HepG2 (cell line): ENCODE data around the gene SPART. TPM values are rescaled to one million over a fixed set of nuclear protein-coding genes. Genes with fewer than 3 reads are reported as not detected.

Source experiments
- ATAC-seq: fragments of 200-7000 bp; cut with Tn5 transposase; 3 replicates; pipeline ENCODE4 v1.9.1; 2020; ENCODE audit warnings: mild to moderate bottlenecking, moderate library complexity
- BruUV-seq: library from RNA; stranded (reverse); fragments of 400-500 nt; replicated peaks from 2 replicates; lab custom pipeline; 2021; lab: Mats Ljungman, UMichigan
- CTCF ChIA-PET: fragments of 300-600 bp; formaldehyde crosslinking; extraction: SDS; loops from one replicate; lab custom pipeline; 2021; ENCODE audit warnings: low total read pairs, inconsistent platforms, low intra/inter-chr PET ratio; lab: Yijun Ruan, JAX
- POLR2A ChIA-PET: fragments of 350-600 bp; sonication (Branson Sonifier 250); formaldehyde crosslinking; loops from one replicate; lab custom pipeline; 2020; ENCODE audit warnings: antibody characterized with exemption, inconsistent platforms; lab: Yijun Ruan, JAX
- DNase-seq: peaks from one replicate; pipeline ENCODE4 v3.0.0-alpha.2; 2015; ENCODE audit warnings: low spot score
- FAIRE-seq: peaks from 3 replicates; lab custom pipeline; 2011; peaks lifted over from hg19 to GRCh38; lab: Jason Lieb, UNC
- H2AFZ ChIP-seq: one replicate; pipeline ENCODE4 v1.6.1; 2011; ENCODE audit warnings: low read length, inconsistent platforms
- H3K27ac ChIP-seq: fragments of 300-600 bp; 3 replicates; pipeline ENCODE4 v1.8.0; 2011; ENCODE audit warnings: mixed run types, mild to moderate bottlenecking, mixed read lengths, low read length, inconsistent platforms; ENCODE audit not compliant: insufficient read depth; ENCODE audit errors: extremely low read length
- H3K27me3 ChIP-seq, 2 experiments: fragments of 200-600 bp in 1 of 2; 2 replicates in 1 of 2; 3 replicates in 1 of 2; pipeline versions ENCODE4 v1.6.0 to v1.8.0; 2011; ENCODE audit warnings: low read length in 2 of 2, mild to moderate bottlenecking in 2 of 2, moderate library complexity in 2 of 2, inconsistent platforms in 1 of 2; ENCODE audit not compliant: insufficient read depth in 2 of 2, control insufficient read depth in 1 of 2
- H3K36me3 ChIP-seq, 2 experiments: fragments of 200-600 bp in 1 of 2; replicated peaks in 1 of 2; 2 replicates in 1 of 2; 3 replicates in 1 of 2; pipeline versions ENCODE4 v1.5.1 to v1.8.0; 2011; ENCODE audit warnings: low read length in 2 of 2, inconsistent platforms in 1 of 2; ENCODE audit not compliant: insufficient read depth in 2 of 2, control insufficient read depth in 1 of 2
- H3K4me1 ChIP-seq: 2 replicates; pipeline ENCODE4 v1.5.1; 2012; ENCODE audit warnings: low read length, inconsistent platforms; ENCODE audit not compliant: insufficient read depth
- H3K4me2 ChIP-seq: 2 replicates; pipeline ENCODE4 v1.6.0; 2011; ENCODE audit warnings: low read depth, low read length, inconsistent platforms
- H3K4me3 ChIP-seq, 3 experiments: fragments of 200-600 bp in 1 of 3; sonication (generic), shearing (Covaris generic) in 1 of 3; replicated peaks in 1 of 3; 2 replicates each; pipeline ENCODE4 v1.5.1; 2011 to 2016; ENCODE audit warnings: low read length in 3 of 3, inconsistent platforms in 2 of 3, low read depth in 2 of 3, mild to moderate bottlenecking in 2 of 3, control low read depth in 1 of 3, mixed read lengths in 1 of 3; ENCODE audit not compliant: insufficient read depth in 1 of 3
- H3K79me2 ChIP-seq: one replicate; pipeline ENCODE4 v1.6.1; 2011; ENCODE audit warnings: low read length, inconsistent platforms; ENCODE audit not compliant: insufficient read depth
- H3K9ac ChIP-seq: 2 replicates; pipeline ENCODE4 v1.6.0; 2011; ENCODE audit warnings: mild to moderate bottlenecking, low read depth, low read length, inconsistent platforms; ENCODE audit not compliant: insufficient read depth
- H3K9me3 ChIP-seq: 2 replicates; pipeline ENCODE4 v1.5.1; 2012; ENCODE audit warnings: mild to moderate bottlenecking, low read length
- H4K20me1 ChIP-seq: 2 replicates; pipeline ENCODE4 v1.6.0; 2011; ENCODE audit warnings: inconsistent platforms, mild to moderate bottlenecking, low read length, moderate library complexity; ENCODE audit not compliant: insufficient read depth
- ARID5B ChIP-seq: IDR thresholded peaks from 2 replicates; pipeline ENCODE4 v1.4.0; 2020; ENCODE audit warnings: mild to moderate bottlenecking, missing genetic modification reagents
- ASH2L ChIP-seq: fragments of 300-600, 200-600 bp; sonication (generic); IDR thresholded peaks from 2 replicates; pipeline ENCODE4 v1.7.0; 2017; ENCODE audit warnings: low read depth, mild to moderate bottlenecking, moderate library complexity, mixed read lengths, low read length; ENCODE audit not compliant: insufficient read length
- E2F1 ChIP-seq: sonication (generic); formaldehyde crosslinking; IDR thresholded peaks from 2 replicates; pipeline ENCODE4 v1.5.0; 2020; ENCODE audit warnings: missing genetic modification reagents
- FOXA3 ChIP-seq: IDR thresholded peaks from 2 replicates; pipeline ENCODE4 v1.6.1; 2016; ENCODE audit warnings: missing genetic modification reagents, missing compliant biosample characterization
- MAX ChIP-seq: IDR thresholded peaks from 2 replicates; pipeline ENCODE4 v1.6.1; 2012; ENCODE audit warnings: inconsistent platforms
- NR2F2 ChIP-seq: IDR thresholded peaks from 2 replicates; pipeline ENCODE4 v1.6.1; 2012; ENCODE audit warnings: low read depth, inconsistent platforms, borderline replicate concordance
- PATZ1 ChIP-seq: sonication (generic); formaldehyde crosslinking; IDR thresholded peaks from 2 replicates; pipeline ENCODE4 v1.4.0; 2020; ENCODE audit warnings: missing genetic modification reagents
- RXRB ChIP-seq: IDR thresholded peaks from 2 replicates; pipeline ENCODE4 v1.6.1; 2016; ENCODE audit warnings: borderline replicate concordance, missing genetic modification reagents, missing compliant biosample characterization
- SALL1 ChIP-seq: sonication (generic); formaldehyde crosslinking; IDR thresholded peaks from 2 replicates; pipeline ENCODE4 v1.8.0; 2022; ENCODE audit warnings: mild to moderate bottlenecking, missing genetic modification reagents
- XRCC5 ChIP-seq: fragments of 200-400 bp; formaldehyde crosslinking; optimal IDR thresholded peaks from 2 replicates; pipeline ENCODE3; 2017; ENCODE audit warnings: mild to moderate bottlenecking, low read length
- YY1 ChIP-seq: IDR thresholded peaks from 2 replicates; pipeline ENCODE4 v1.6.1; 2011; ENCODE audit warnings: low read length, low read depth, moderate library complexity, mild to moderate bottlenecking; ENCODE audit not compliant: insufficient read depth, insufficient replicate concordance
- ZMYM4 ChIP-seq: sonication (generic); formaldehyde crosslinking; IDR thresholded peaks from 2 replicates; pipeline ENCODE4 v1.8.1; 2023; ENCODE audit warnings: mild to moderate bottlenecking, missing genetic modification reagents
- ZNF430 ChIP-seq: sonication (generic); formaldehyde crosslinking; IDR thresholded peaks from 2 replicates; pipeline ENCODE4 v1.9.0; 2021; ENCODE audit warnings: mild to moderate bottlenecking, missing genetic modification reagents
- ZNF543 ChIP-seq: sonication (generic); formaldehyde crosslinking; IDR thresholded peaks from 2 replicates; pipeline ENCODE4 v1.4.0; 2020; ENCODE audit warnings: mild to moderate bottlenecking, missing genetic modification reagents
- ZNF644 ChIP-seq: IDR thresholded peaks from 2 replicates; pipeline ENCODE4 v1.6.1; 2016; ENCODE audit warnings: low read depth
- ZNF773 ChIP-seq: sonication (generic); formaldehyde crosslinking; IDR thresholded peaks from 2 replicates; pipeline ENCODE4 v1.4.0; 2020; ENCODE audit warnings: missing genetic modification reagents, borderline replicate concordance
- WGBS: methylation state at CpG from one replicate; pipeline ENCODE4 v1.1.6; 2017; ENCODE audit warnings: low lambda C conversion rate; 5-methylcytosine and 5-hydroxymethylcytosine counted together
- in situ Hi-C: cut with HindIII; loops from 2 replicates; pipeline ENCODE4 v1.10.0; 2017; ENCODE audit warnings: low pct_unique_long_range_greater_than_20kb; ENCODE audit not compliant: extremely low pct_ligation_motif_present
- intact Hi-C: fragments of 100-400 bp; cut with micrococcal nuclease; formaldehyde crosslinking; loops from one replicate; pipeline ENCODE4 v1.10.0; 2022; ENCODE audit not compliant: unreplicated experiment
- polyA plus RNA-seq, 8 experiments: library from polyadenylated mRNA; depleted of rRNA in 3 of 8; stranded (reverse) in 7 of 8; unstranded in 1 of 8; fragments of >200 nt; fragmentation: Illumina TruSeq in 4 of 8; extraction: Trizol in 4 of 8; gene quantifications; 2 replicates each; pipeline versions ENCODE4 v1.2.1 to v1.2.3, GENCODE V29; 2011 to 2016; ENCODE audit warnings: low read depth in 4 of 8, missing spikeins in 1 of 8, mixed read lengths in 1 of 8; ENCODE audit not compliant: insufficient read depth in 1 of 8
- total RNA-seq, 5 experiments: library from RNA; depleted of rRNA; stranded (reverse); fragments of >200 nt; fragmentation: Illumina TruSeq; extraction: Trizol; gene quantifications; 2 replicates each; pipeline ENCODE4 v1.2.3, GENCODE V29; 2016; ENCODE audit warnings: low read depth in 1 of 5

SPART gene
- total and polyA plus RNA-seq, 2 of the 13 experiments (the other 11 are each of a cell fraction or from before 2014, with no cell fraction given) = 8.9 to 28.8 TPM

GRCh38 chr13:36345438-36346221 lies 564 bp downstream of the SPART start:
- peak; percentile 35 for DNase-seq
- H3K4me3 ChIP-seq = peak overlapping the region; percentile 58 to 75 (median 66); a peak in 5 of 6 replicates
- in situ Hi-C loops = no loop called here
- TF ChIP-seq NR2F2 = no peak
- 0 out of 2 replicates have a peak, but pooled peaks have one; percentile 8 for TF ChIP-seq MAX
- peak; percentile 14; the same call in 1 of the 2 replicates for TF ChIP-seq PATZ1 (CRISPR knock-in tag)
- TF ChIP-seq ZNF543 (CRISPR knock-in tag) = no peak
- TF ChIP-seq XRCC5 = no peak
- TF ChIP-seq RXRB (CRISPR knock-in tag) = peak; percentile 29; the same call in 1 of the 2 replicates
- 0 out of 2 replicates have a peak, but pooled peaks have one; percentile 25 for TF ChIP-seq ZNF430
- TF ChIP-seq ASH2L = peak; percentile 25
- TF ChIP-seq YY1 = peak; percentile 38
- TF ChIP-seq E2F1 (CRISPR knock-in tag) = peak; percentile 67; the same call in 1 of the 2 replicates
- 0 out of 2 replicates have a peak, but pooled peaks have one; percentile 22 for TF ChIP-seq SALL1
- no peak for TF ChIP-seq ZNF773 (CRISPR knock-in tag)
- TF ChIP-seq ARID5B = 0 out of 2 replicates have a peak, but pooled peaks have one; percentile 23
- 0 out of 2 replicates have a peak, but pooled peaks have one; percentile 19 for TF ChIP-seq ZNF644 (CRISPR knock-in tag)
- 0 out of 2 replicates have a peak, but pooled peaks have one; percentile 22 for TF ChIP-seq ZMYM4 (CRISPR knock-in tag)
- TF ChIP-seq FOXA3 = peak; percentile 78

More at GRCh38 chr13:36345438-36346221, 564 bp downstream of the SPART start:
- no peaks in the 10 kb centered on the region for H3K36me3 ChIP-seq
- intact Hi-C loops = loop anchor here (1.0 to 5.0 kb wide), 2 partner anchors 50 to 392 kb away; no protein-coding TSS in a partner anchor
- peak overlapping the region; percentile 70 for H3K4me2 ChIP-seq
- peak overlapping the region; percentile 87 for H3K9ac ChIP-seq
- ChIA-PET CTCF (no interaction called here), POLR2A (interaction anchor here (1.2 kb wide), 1 partner anchor 14 kb away, joined by 3 read pairs; no protein-coding TSS in a partner anchor)
- ATAC-seq = peak; percentile 68
- peaks cover 41% of the 10 kb centered on the region for H3K79me2 ChIP-seq
- H2AFZ ChIP-seq = no peak overlapping the region
- no peaks in the 10 kb centered on the region for H3K9me3 ChIP-seq
- no peaks in the 10 kb centered on the region for H3K27me3 ChIP-seq
- no peak for FAIRE-seq
- WGBS = 69% methylated on average over 45 of the region's 50 CpGs
- H3K27ac ChIP-seq = peak overlapping the region; percentile 77
- TSS peak; percentile 57 for BruUV-seq
- H4K20me1 ChIP-seq = no peaks in the 10 kb centered on the region
- H3K4me1 ChIP-seq = peaks cover 23% of the 10 kb centered on the region
